ENCODE measurements around the gene PCGF3.
"Not testable (repeated sequence)": the region's sequence is repeated elsewhere in the genome, so short reads cannot be mapped to it uniquely, and the experiment has no call there.

PCGF3 gene

DNA sequence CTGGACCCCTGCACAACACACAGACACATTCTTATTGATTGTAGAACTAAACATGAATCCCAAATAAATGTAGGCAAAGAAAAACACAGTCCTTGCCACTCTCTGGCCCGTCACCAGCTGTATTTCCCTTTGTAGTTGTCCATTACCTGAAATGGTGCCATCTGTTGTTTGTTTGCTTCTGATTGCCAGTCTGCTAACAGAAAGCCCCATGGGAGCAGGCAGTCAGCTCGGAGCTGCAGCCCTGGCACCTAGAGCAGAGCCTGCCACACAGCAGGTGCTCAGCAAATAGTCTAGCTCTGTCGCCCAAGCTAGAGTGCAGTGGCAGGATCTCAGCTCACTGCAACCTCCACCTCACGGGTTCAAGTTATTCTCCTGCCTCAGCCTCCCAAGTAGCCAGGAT lies 91.4 kb downstream of the PCGF3 start:
- no peak for DNase-seq (ENCODE audit: low spot score)

DNA sequence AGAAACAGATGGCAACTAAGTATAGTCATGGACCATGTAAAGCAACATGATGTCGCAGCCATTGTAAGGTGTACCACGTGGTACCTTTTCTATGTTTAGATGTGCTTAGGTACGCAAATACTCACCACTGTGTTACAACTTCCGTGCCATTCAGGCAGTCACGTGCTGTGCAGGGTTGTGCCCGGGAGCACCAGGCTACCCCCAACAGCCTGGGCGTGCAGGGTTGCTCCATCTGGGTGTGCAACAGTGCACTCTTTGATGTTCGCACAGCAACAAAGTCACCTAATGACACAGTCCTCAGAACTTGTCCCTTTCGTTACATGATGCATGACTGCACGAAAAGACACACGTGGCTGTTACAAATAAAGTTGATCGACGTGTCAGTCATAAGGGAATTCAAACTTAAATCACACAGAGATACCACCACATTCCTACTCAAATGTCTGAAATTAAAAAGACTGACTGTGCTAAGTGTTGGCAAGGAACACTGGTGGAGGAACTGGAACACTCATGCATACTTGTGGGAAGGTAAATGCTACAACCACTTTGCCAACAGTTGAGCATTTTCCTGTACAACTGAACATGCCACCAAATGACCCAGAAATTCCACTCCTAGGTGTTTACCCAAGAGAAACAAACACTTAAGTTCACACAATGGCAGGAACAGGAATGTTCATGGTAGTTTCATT lies 95.9 kb downstream of the PCGF3 start:
- DNase-seq (ENCODE audit: low spot score) = no peak

DNA sequence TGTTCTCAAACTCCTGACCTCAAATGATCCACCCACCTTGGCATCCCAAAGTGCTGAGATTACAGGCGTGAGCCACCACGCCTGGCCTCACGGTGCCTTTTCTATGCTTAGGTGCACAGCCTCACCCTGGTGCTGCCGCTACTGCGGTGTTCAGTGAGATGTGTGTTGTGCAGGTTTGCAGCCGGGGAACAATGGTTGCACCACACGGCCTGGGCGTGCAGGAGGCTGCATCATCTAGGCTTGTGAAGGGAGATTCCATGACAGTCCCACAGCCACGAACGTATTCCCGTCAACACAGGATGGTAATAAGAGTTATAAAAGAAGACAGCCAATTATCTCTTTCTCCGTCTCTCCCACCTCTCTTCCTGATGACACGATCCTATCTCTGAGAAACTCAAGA lies 98.3 kb downstream of the PCGF3 start:
- DNase-seq (ENCODE audit: low spot score) = no peak

DNA sequence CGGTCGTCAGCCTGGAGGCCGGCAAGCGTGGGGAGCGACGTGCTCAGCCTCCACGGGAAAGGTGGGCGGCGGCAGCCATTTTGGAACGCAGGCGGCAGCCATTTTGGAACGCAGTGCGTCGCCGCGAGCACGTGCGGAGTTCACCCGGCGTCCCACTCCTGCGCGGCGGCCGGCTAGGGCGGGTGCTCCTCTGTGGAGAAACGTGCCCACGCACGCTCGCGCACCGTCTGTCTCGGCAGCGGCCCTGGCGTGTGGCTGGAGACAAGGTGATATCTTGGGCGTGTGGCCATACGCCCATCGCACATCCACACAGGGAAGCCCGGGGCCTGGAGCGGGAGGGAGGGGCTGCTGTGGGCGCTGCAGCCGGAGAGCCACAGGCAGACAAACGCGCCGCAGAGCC lies 99.2 kb downstream of the PCGF3 start:
- no peak for DNase-seq (ENCODE audit: low spot score)

DNA sequence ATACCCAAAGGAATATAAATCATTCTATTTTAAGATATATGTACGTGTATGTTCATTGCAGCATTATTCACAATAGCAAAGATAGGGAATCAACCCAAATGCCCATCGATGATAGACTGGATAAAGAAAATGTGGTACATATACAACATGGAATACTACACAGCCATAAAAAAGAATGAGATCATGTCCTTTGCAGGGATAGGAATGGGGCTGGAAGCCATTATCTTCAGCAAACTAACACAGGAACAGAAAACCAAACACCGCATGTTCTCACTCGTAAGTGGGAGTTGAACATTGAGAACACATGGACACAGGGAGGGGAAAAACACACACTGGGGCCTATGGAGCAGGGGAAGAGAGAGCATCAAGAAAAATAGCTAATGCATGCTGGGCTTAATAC lies 101.3 kb downstream of the PCGF3 start:
- DNase-seq (ENCODE audit: low spot score) = not testable (repeated sequence)

DNA sequence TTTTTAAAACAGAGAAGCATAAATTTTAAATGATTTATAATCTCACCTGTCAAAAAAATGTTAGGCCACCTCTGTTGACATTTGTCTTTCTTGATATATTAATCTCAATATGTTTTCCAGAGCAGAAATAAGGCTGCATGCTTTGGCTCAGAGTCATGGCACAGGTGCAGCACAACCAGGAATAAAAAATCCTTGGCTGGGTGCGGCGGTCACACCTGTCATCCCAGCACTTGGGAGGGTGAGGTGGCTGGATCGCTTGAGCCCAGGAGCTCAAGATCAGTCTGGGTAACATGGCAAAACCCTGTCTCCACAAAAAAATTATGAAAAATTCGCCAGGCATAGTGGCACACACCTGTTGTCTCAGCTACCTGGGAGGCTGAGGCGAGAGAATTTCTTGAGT lies 102.2 kb downstream of the PCGF3 start:
- DNase-seq (ENCODE audit: low spot score) = no peak

DNA sequence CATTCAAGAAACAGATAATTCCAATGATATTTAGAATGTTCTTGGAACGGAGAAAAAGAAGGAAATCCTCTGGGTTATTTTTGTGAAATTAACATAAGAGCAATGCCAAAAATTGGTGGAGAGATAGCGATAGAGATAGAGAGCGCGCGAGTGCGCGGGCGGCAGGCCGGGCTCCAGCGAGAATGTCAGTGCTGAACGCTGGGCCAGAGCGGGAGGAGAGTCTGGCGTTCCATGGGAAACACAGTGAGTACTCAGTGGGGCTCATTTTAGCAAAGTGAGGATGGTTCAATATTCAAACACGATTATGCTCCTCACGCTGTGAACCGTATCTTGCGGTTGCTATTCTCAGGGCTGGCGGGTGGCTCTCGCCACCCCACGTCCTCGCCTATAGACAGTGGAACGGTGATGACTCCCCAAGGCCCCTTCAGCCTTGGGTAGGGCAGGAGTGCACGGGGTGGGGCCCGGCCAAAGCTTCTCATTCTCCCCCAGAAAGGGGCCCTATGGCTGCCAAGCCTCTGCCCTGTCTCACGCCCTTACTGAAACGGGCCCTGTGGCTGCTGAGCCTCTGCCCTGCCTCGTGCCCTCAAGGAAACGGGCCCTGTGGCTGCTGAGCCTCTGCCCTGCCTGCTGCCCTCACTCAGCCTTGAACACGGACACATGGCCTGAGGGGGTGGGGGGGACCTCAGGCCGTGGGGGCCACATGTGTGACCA lies 103.4 kb downstream of the PCGF3 start:
- DNase-seq (ENCODE audit: low spot score) = no peak

DNA sequence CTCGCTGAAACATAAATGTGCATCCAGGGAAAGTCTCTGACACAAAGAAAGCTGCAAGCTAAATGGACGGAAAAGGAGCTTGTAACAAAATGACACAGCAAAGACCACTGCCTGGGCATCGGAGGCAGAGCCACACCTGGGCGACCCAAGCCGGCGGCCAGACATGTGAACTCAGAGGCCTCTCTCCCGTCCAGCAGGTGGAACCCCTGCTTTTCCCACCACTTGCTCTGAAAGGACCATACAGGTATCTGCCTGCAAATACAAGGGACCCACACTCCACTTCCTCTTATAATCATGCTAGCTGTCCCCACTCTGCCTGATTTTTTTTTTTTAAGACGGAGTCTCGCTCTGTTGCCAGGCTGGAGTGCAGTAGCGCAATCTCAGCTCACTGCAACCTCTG lies 108.3 kb downstream of the PCGF3 start:
- DNase-seq (ENCODE audit: low spot score) = no peak

DNA sequence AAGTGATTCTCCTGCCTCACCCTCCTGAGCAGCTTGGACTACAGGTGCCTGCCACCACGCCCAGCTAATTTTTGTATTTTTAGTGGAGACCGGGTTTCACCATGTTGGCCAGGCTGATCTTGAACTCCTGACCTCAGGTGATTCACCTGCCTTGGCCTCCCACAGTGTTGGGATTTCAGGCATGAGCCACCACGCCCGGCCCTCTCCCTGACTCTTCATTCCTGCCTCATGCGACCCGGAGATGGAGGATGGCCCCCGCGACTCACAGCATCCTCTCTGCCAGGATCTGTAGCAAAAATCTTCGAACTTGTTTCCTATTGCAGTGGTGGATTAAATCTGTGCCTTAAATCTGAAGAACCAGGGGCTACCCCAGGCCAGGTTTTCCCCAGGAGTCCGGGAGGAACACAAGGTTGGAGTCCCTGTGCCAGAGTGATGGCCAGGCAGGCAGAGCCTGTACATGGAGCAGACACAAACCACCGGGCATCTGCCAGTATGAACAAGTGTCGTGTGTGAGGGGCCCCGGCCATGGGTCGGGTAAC lies 108.7 kb downstream of the PCGF3 start:
- DNase-seq (ENCODE audit: low spot score) = no peak

DNA sequence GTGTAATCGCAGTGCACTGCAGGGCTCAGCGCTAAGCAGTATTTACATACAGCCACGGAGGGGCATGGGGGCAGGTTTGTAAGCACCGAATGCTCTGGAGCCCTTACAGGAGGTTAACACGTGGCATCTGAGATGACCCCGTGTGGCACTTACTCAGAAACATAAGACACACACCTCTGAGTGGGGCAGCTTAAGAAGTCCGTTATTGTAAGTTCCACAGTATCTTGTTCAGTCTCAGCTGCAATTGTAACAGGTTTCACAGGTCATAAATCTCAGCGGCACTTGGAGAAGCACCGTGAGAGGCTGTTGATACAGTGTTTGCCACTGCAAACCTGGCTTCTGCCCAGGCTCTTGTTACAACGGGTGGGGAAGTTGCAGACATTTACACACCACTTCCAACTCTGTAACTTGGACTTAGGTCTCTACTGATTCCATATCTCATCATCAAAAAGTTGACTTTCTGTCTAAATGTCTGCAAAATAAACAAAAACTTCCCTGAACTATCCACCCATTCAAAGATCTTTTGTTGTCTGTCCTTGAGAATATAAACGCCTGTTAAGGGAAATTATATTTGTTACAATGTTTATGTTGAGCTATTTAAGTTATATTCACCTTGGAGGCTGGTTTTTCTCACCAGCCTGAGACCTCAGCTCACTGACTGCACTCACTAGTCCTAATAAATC lies 110.0 kb downstream of the PCGF3 start:
- no peak for DNase-seq (ENCODE audit: low spot score)

DNA sequence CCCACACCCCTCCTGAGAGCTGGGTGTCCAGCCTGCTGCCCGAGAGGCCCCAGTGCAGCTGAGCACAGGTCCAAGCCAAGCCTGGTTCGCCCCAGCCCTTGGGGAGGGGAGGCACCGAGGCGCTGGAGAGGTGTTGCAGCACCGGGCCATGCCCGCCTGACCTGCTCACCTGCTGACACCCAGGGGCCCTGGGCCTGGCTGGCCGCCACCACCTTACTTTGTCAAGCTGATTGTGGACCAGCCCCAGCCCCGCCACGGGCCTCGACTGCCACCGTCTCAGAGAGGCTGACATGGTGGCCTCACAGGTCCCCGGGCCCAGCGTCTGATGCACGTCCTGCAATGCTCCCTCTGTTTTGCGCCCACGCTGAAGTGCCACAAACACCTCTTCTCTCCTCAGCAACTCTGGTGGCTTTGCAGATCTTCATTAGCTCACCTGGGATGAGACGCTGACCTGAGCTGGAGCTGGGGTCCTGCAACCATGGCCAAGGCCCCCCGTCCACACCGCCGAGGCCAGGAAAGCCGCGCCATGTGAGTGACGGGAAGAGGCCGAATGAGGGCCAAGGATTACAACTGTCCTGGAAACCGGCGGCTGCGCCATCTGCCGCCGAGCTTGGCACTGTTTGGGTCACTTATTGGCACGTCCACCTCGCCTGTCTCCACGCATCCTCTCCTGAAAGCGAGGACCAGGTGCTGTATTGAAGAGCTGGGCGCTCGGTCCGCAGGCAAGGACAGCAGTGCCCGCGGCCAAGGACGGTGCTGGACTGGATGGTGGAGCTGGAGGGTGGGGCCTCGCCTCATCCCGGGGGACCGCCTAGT lies 112.7 kb downstream of the PCGF3 start:
- no peak for DNase-seq (ENCODE audit: low spot score)

DNA sequence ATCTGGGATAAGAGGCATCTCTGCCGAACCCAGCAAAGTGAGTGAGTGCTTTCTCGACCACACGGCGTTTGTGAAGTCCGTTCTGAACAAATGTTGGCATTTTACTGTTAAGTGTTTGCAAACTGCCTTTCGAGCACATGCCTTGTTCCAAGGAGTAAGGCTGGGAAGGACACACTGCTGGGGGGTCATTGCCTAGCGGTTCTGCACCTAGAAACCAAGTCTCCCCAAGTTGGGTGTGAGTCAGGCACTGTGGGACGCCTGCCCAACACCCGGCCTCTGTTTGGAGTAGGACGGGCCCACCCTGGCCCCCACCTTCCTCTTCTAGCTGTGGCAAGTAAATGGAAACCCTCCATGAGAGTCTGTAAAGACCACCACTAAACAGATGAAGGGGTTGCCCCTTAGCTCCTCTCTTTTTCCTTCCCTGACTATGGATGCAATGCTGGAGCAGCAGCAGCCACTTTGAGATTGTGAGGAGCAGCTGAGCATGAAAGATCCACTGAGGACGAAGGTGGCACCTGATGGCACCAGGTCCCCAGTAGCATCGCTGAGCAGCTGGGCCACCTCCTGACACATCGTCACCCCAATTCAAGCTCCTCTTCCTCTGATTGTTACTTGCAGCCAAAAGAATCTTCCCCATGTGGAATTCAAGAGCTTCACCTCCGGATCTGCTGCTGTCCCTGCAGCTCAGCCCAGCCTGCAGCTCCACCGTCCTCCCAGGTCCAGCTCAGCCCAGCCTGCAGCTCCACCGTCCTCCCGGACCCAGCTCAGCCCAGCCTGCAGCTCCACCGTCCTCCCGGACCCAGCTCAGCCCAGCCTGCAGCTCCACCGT lies 114.0 kb downstream of the PCGF3 start:
- DNase-seq (ENCODE audit: low spot score) = no peak
